DMS153 treated with DMSO at 0.1 percent for 48 hours (cell line): ENCODE measurements around the gene FRMPD4.

ENCODE experiments used
- DNase-seq: peaks from one replicate; lab custom pipeline; 2025; ENCODE audit not compliant: unreplicated experiment; lab: John Stamatoyannopoulos, UW

FRMPD4 gene

DNA sequence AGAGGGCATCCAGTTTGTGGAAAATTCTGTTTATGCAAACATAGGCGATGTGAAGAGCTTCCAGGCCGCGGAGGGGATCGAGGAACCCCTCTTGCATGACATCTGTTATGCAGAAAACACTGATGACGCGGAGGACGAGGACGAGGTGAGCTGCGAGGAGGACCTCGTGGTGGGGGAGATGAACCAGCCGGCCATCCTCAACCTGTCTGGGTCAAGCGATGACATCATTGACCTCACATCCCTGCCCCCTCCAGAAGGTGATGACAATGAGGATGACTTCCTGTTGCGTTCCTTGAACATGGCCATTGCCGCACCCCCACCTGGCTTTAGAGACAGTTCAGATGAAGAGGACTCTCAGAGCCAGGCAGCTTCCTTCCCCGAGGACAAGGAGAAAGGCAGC, 578.3 kb downstream of the FRMPD4 start:
- DNase-seq = no peak

DNA sequence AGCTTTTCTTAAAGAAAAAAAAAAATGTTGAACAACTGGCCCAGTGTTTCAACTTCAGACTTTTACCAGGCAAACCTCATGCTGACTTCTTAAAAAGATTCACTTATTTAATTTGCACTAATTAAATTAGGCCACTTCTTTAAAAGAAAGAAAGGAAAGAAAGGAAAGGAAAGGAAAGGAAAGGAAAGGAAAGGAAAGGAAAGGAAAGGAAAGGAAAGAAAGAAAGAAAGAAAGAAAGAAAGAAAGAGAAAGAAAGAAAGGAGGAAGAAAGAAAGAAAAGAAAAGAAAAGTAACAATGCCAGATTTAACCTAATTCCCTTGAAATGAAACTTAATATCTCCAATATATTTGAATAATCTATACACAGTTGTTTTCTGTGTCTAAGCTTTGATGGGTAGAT, 581.6 kb downstream of the FRMPD4 start:
- DNase-seq = no peak

DNA sequence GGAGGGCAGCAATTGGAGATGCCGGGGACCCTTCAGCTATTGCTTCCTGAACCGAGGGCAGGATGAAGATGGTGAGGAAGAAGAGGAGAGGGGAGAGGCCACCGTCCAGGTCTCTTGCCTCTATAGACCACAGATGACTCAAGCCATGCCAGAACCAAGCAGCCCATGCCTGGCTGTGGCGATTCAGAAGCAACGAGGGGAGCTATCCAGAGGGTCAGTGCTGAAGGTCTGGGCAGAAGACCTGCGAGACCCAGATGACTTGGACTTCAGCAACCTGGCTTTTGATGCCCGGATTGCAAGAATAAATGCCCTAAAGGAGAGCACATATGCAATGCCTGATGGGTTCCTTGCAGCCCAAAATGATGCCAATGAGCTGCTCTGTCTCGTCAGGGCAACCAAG, 582.8 kb downstream of the FRMPD4 start:
- no peak for DNase-seq

DNA sequence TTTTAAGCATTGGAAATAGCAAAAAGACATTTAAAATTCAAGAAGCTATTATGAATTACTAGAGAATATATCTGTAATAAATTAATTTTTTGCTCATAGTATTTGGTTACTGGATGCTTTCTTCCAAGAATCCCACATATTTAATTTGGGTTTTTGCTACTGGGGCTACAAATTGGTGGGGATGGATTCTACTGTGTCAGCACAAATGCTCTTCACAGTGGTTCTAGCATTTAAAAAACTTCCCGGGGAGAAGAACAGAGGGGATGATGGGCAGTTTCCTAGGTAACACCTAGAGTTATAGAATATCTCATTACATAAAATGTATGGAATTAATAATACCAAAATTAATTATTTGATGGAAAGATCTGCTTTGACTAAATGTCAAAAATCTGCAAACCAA, 584.0 kb downstream of the FRMPD4 start:
- DNase-seq = no peak

DNA sequence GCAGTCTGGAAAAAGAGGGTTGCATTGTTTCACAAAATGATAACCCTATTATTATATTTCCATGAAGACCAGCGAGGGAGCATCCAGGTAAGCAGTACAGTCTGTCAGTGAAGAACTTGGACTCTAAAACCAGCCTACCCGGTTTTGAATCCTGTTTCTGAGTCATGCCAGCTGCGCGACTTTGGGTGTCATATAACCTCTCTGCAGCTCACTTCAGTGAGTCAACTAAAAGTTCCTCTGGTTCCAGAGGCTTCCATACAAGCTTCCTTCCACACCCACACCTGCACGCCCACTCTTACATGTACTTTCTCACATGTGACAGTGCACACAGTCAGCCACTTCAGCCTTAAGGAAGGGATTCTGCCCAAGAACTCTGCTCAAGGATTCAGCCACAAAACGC, 603.1 kb downstream of the FRMPD4 start:
- DNase-seq = no peak

DNA sequence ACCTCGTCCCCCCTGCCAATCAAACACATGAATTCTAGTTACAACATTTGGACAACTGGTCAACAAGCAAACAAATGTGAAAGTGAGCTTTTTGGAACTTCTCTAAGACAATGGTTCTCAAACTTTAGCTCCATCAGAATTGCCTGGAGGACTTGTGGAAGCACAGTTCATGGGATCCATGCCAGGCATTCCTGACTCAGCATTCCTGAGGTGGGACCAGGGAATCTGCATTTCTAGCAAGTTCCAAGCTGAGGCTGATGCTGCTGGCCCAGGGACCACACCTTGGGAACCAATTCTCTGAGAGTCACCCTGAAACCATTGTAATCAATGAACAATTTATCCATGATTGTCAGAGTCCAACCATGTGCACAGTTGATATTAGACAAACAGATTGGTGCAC, 609.2 kb downstream of the FRMPD4 start:
- no peak for DNase-seq

DNA sequence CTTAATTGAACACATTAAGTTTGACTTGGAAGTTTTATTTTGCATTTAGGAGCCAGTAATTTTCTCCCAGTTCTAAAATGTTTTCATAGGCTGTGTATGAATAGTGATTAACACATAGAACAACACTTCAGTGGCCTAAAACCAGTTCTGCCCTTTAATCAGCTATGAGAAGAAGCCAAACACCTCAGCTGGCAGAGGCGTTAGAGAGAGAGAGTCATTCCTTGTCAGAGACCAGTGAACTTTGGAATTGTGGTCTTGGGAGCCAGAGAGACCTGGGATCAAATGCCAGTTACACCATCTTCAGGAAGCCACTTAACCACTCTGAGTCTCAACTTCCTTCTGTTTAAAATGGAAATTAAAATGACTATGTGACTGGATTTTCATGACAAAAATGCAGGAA, 613.6 kb downstream of the FRMPD4 start:
- no peak for DNase-seq

DNA sequence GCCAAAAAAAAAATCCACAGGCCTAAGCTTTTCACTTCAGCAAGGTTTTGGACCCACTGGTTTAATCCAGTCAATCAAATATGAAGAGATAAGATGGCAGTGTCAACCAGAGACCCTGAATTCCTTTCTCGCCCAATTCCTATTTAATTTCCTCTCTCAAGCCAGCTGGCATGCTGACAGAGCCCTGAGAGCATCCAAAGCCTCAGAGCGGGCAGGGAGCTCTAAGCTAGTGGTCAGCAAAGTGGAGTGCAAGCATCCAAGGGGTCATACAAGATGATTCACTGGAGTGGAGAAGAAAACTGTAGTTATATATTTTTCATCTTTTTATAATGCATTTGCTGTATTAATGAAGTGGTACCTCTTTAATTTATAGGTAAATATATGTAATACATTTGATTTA, 615.1 kb downstream of the FRMPD4 start:
- no peak for DNase-seq

DNA sequence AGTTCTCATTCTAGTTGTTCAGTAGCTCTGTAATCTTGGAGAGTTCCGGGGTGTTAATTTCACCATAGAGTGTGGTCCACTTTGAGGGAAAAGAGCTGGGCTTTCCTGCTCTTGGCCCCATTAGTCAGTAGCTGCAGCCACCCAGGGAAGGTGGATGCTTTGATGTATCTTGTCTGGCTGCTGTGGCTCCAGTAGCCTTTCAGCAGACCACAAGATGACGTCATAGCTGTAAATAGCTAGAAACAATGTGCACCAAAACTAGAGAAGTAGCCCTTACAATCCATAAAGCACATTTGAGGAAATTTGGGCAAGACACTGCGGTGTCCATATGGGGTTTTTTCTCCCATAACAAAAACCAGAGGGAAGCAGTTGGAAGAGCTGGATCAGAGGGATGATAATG, 620.0 kb downstream of the FRMPD4 start:
- DNase-seq = no peak

DNA sequence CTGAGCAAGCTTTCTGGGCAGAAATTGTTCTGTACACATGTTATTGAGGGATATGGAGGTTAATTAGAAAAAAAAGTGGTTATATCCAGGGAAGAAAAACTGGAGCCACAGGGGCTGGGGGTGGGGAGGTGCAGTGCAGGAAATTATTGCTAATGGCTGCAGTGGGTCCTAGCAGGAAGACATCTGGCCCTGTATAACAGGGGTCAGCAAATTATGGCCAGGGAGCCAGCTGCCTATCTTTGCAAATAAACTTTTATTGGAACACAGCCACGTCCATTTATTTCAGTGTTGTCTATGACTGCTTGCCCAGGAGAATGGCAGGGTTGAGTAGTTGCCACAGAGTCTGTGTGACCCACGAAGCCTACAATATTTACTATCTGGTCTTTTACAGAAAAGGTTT, 629.6 kb downstream of the FRMPD4 start:
- DNase-seq = no peak

DNA sequence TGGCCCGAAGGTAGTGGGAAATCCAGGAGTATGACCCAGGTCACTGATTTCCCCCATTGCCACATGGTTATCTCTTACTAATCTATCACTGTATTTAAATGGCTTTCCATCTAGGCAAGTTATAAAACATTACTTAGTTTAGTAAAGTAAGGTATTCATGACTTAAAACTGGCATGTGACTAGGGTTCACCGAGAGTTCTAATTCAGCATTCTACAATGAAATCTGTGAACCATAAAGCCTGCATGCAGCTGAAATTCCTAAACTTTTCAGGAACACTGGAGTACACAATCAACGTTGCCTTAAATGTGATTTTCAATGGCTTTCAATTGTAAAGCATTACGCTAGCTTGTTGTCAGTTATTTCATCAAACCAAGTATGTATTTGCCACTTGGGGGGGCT, 630.2 kb downstream of the FRMPD4 start:
- DNase-seq = no peak

DNA sequence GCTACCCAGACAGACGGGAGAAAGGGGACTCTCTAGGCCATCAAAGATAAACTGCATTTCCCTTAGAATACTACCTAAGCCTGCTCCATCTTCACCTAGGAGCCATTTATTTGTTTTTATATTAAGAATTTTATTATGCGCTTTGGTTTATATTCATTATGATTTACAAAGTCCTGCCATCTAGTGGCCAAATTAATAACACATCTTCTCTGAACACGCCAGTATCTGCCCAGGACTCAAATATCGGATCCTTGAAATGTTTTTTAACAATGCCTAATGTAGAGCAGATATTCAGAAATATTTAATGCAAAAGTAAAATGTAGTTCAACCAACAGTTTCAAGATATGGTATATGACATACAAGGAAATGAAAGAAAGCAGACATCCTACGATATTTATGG, 632.2 kb downstream of the FRMPD4 start:
- no peak for DNase-seq

DNA sequence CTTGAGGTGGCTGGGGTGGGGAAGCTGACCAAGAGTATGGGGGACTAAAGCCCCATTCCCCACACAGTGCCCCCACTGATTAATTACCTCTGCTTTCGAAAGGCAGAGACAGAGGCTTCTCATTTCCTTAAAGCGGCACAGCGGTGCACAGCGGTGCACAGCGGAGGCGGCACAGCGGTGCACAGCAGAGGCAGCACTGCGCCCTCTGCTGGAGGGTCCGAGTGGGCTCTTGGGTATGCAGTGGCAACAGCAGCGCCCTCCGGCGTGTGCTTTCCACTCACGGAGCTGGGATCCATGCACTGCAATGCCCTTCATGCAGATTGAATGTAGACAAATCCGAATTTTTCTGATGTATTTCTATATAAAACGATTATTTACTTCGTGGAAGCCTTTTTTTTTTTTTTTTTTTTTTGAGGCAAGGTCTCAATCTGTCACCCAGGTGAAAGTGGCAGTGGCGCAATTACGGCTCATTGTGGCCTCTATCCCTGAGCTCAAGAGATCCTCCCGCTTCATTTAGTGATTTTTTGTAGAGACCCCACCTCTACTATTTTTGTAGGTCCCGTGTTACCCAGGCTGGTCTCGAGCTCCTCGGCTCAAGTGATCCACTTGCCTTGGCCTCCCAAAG, 633.3 kb downstream of the FRMPD4 start:
- no peak for DNase-seq
